GM12872 (cell line): Measurements from ENCODE around the gene NHERF1.

Experiments used
- CTCF ChIP-seq: IDR thresholded peaks from 3 replicates; pipeline ENCODE4 v1.5.1; 2011; ENCODE audit warnings: low read depth, mild to moderate bottlenecking, low read length, moderate library complexity; ENCODE audit not compliant: insufficient read depth

The NHERF1 gene

GRCh38 chr17:74776044-74776962 lies 27.9 kb downstream of the NHERF1 start, which contains the start of gene NAT9:
Gene NAT9, minus strand, starts transcription at chr17:74776345. Its CDS starts 647 bp downstream, at chr17:74775698.
- no peak for TF ChIP-seq CTCF

GRCh38 chr17:74776990-74777389 lies 28.6 kb downstream of the NHERF1 start:
- TF ChIP-seq CTCF = no peak

GRCh38 chr17:74777901-74778515 lies 29.6 kb downstream of the NHERF1 start:
- TF ChIP-seq CTCF = no peak

GRCh38 chr17:74778960-74779359 lies 30.5 kb downstream of the NHERF1 start:
- TF ChIP-seq CTCF = no peak

- TF ChIP-seq CTCF = no peak
Observed at GRCh38 chr17:74779501-74779900, 31.1 kb downstream of the NHERF1 start.

- no peak for TF ChIP-seq CTCF
Observed at GRCh38 chr17:74779948-74780400, 31.5 kb downstream of the NHERF1 start.

- peak; percentile 69 for TF ChIP-seq CTCF
Observed at GRCh38 chr17:74780443-74781238, 32.2 kb downstream of the NHERF1 start.
